ENCODE results near the gene BCL6. TPM values are rescaled to one million over a fixed set of nuclear protein-coding genes. Genes with fewer than 3 reads are reported as not detected.
A peak's percentile ranks its signal among the peaks of the same experiment; 100 is the strongest.

BCL6 gene
- total RNA-seq, 1 experiment from 2014 or later: 10.2 TPM

- TF ChIP-seq PRDM15 (CRISPR knock-in tag; IDR thresholded peaks at IDR 0.05) (0 out of 2 replicates have a peak, but pooled peaks have one; percentile 11), ZNF138 (CRISPR knock-in tag; conservative IDR thresholded peaks at IDR 0.05) (0 out of 2 replicates have a peak, but pooled peaks have one; percentile 56), HMGXB4 (CRISPR knock-in tag; IDR thresholded peaks at IDR 0.05) (peak; percentile 96), TP53 (CRISPR knock-in tag; IDR thresholded peaks at IDR 0.05) (0 out of 2 replicates have a peak, but pooled peaks have one; percentile 54), MXD4 (CRISPR knock-in tag; IDR thresholded peaks at IDR 0.05; ENCODE audit: borderline replicate concordance) (no peak), ZBTB21 (CRISPR knock-in tag; IDR thresholded peaks at IDR 0.05; ENCODE audit: borderline replicate concordance) (peak; percentile 69; the same call in 1 of the 2 replicates), HMGA2 (CRISPR knock-in tag; IDR thresholded peaks at IDR 0.05) (no peak), AFF4 (CRISPR knock-in tag; IDR thresholded peaks at IDR 0.05; ENCODE audit: borderline replicate concordance) (peak; percentile 90), TEAD1 (CRISPR knock-in tag; IDR thresholded peaks at IDR 0.05) (peak; percentile 64; the same call in 1 of the 2 replicates), CREB1 (CRISPR knock-in tag; IDR thresholded peaks at IDR 0.05) (peak; percentile 41; the same call in 1 of the 2 replicates), CTCF (IDR thresholded peaks at IDR 0.05) (peak; percentile 91), GRHL2 (CRISPR knock-in tag; IDR thresholded peaks at IDR 0.05; ENCODE audit: insufficient replicate concordance, severe bottlenecking) (no peak), ELF4 (CRISPR knock-in tag; IDR thresholded peaks at IDR 0.05; ENCODE audit: low read depth) (no peak), IRF2 (CRISPR knock-in tag; IDR thresholded peaks at IDR 0.05; ENCODE audit: borderline replicate concordance, low read depth) (no peak), JUN (CRISPR knock-in tag; IDR thresholded peaks at IDR 0.05) (no peak), SMAD4 (CRISPR knock-in tag; IDR thresholded peaks at IDR 0.05) (no peak), FOXK1 (CRISPR knock-in tag; IDR thresholded peaks at IDR 0.05) (peak; percentile 42; the same call in 1 of the 2 replicates), MAX (CRISPR knock-in tag; IDR thresholded peaks at IDR 0.05) (peak; percentile 75), ZNF317 (CRISPR knock-in tag; IDR thresholded peaks at IDR 0.05; ENCODE audit: borderline replicate concordance, low read depth) (no peak), ZNF263 (CRISPR knock-in tag; IDR thresholded peaks at IDR 0.05; ENCODE audit: low read depth) (no peak), ATF2 (CRISPR knock-in tag; IDR thresholded peaks at IDR 0.05; ENCODE audit: borderline replicate concordance, low read depth) (no peak), ZNF219 (CRISPR knock-in tag; IDR thresholded peaks at IDR 0.05; ENCODE audit: borderline replicate concordance) (no peak), IRF1 (CRISPR knock-in tag; IDR thresholded peaks at IDR 0.05) (no peak)
Measured at GRCh38 chr3:187739561-187740332, 5.5 kb downstream of the BCL6 start (continued).

Data from WTC11 (cell line).